ENCODE results near the gene CTNND2.

The CTNND2 gene

GRCh38 chr5:11922394-11922793, 18.1 kb upstream of the CTNND2 start:
- H3K4me3 ChIP-seq (replicated peaks; ENCODE audit: low read depth, low read length), result no peak overlapping the region
- TF ChIP-seq CTCF (IDR thresholded peaks at IDR 0.05; ENCODE audit: low read length, missing control alignments), result no peak
- DNase-seq (ENCODE audit: low read depth), result no peak

- DNase-seq (ENCODE audit: low read depth), result no peak
- no peak for TF ChIP-seq CTCF (IDR thresholded peaks at IDR 0.05; ENCODE audit: low read length, missing control alignments)
- H3K4me3 ChIP-seq (replicated peaks; ENCODE audit: low read depth, low read length), result no peak overlapping the region
These were observed 14.3 kb upstream of the CTNND2 start for GRCh38 chr5:11918463-11919045.

GRCh38 chr5:11909471-11909870, 5.2 kb upstream of the CTNND2 start:
- no peak for TF ChIP-seq CTCF (IDR thresholded peaks at IDR 0.05; ENCODE audit: low read length, missing control alignments)
- DNase-seq (ENCODE audit: low read depth), result no peak
- H3K4me3 ChIP-seq (replicated peaks; ENCODE audit: low read depth, low read length), result no peak overlapping the region

- no peak overlapping the region for H3K4me3 ChIP-seq (replicated peaks; ENCODE audit: low read depth, low read length)
- DNase-seq (ENCODE audit: low read depth), result no peak
- TF ChIP-seq CTCF (IDR thresholded peaks at IDR 0.05; ENCODE audit: low read length, missing control alignments), result no peak
These were observed 2.3 kb upstream of the CTNND2 start for GRCh38 chr5:11906497-11906896.

- DNase-seq (ENCODE audit: low read depth), result no peak
- no peak overlapping the region for H3K4me3 ChIP-seq (replicated peaks; ENCODE audit: low read depth, low read length)
- no peak for TF ChIP-seq CTCF (IDR thresholded peaks at IDR 0.05; ENCODE audit: low read length, missing control alignments)
These were observed 960 bp upstream of the CTNND2 start for GRCh38 chr5:11905206-11905605.

GRCh38 chr5:11903614-11904264, 507 bp downstream of the CTNND2 start:
- TF ChIP-seq CTCF (IDR thresholded peaks at IDR 0.05; ENCODE audit: low read length, missing control alignments), result no peak
- H3K4me3 ChIP-seq (replicated peaks; ENCODE audit: low read depth, low read length), result no peak overlapping the region
- no peak for DNase-seq (ENCODE audit: low read depth)

GRCh38 chr5:11903121-11903613, 1.1 kb downstream of the CTNND2 start:
- DNase-seq (ENCODE audit: low read depth), result no peak
- no peak overlapping the region for H3K4me3 ChIP-seq (replicated peaks; ENCODE audit: low read depth, low read length)
- TF ChIP-seq CTCF (IDR thresholded peaks at IDR 0.05; ENCODE audit: low read length, missing control alignments), result no peak
